Spleen (tissue), 11 donors: Measurements from ENCODE around the gene UBAP2L. TPM values are rescaled to one million over a fixed set of nuclear protein-coding genes. Genes with fewer than 3 reads are reported as not detected.
A peak's percentile ranks its signal among the peaks of the same experiment; 100 is the strongest.
"Not testable (repeated sequence)": the region's sequence is repeated elsewhere in the genome, so short reads cannot be mapped to it uniquely, and the experiment has no call there.

Experiments
- DNase-seq: peaks from one replicate; pipeline ENCODE4 v3.0.0-alpha.2; 2020
- H3K27ac ChIP-seq, 8 donors: fragments of 200-600 bp; sonication (generic) in 7 of 8; 1 replicate in 4 of 8; 2 replicates in 4 of 8; pipeline versions ENCODE4 v1.5.0 to v1.8.0; 2016 to 2021; ENCODE audit warnings: inconsistent platforms in 4 of 8, mild to moderate bottlenecking in 4 of 8, moderate library complexity in 1 of 8
- H3K27me3 ChIP-seq, 7 donors: fragments of 200-600 bp; sonication (generic) in 6 of 7; replicated peaks in 1 of 7; 1 replicate in 4 of 7; 2 replicates in 3 of 7; pipeline versions ENCODE4 v1.5.0 to v1.8.0; 2016 to 2021; ENCODE audit warnings: inconsistent platforms in 3 of 7, mild to moderate bottlenecking in 1 of 7
- H3K36me3 ChIP-seq, 6 donors: fragments of 200-600 bp; sonication (generic) in 5 of 6; 1 replicate in 4 of 6; 2 replicates in 2 of 6; pipeline versions ENCODE4 v1.5.0 to v1.8.0; 2016 to 2021; ENCODE audit warnings: inconsistent platforms in 2 of 6
- H3K4me1 ChIP-seq, 6 donors: fragments of 200-600 bp; sonication (generic) in 5 of 6; 1 replicate in 3 of 6; 2 replicates in 3 of 6; pipeline versions ENCODE4 v1.5.0 to v1.8.0; 2016 to 2021; ENCODE audit warnings: inconsistent platforms in 3 of 6
- H3K4me3 ChIP-seq, 8 donors: fragments of 200-600 bp; sonication (generic) in 7 of 8; 1 replicate in 4 of 8; 2 replicates in 4 of 8; pipeline versions ENCODE4 v1.5.0 to v1.8.0; 2016 to 2021; ENCODE audit warnings: inconsistent platforms in 4 of 8, mild to moderate bottlenecking in 4 of 8, moderate library complexity in 2 of 8
- H3K9me3 ChIP-seq, 8 donors: fragments of 200-600 bp; sonication (generic) in 7 of 8; 1 replicate in 4 of 8; 2 replicates in 4 of 8; pipeline versions ENCODE4 v1.5.0 to v1.8.0; 2016 to 2021; ENCODE audit warnings: inconsistent platforms in 4 of 8
- POLR2A ChIP-seq, 3 donors: fragments of 450-650 bp; IDR thresholded peaks; one replicate each; pipeline ENCODE4 v1.5.1; 2017; ENCODE audit warnings: antibody characterized with exemption in 3 of 3, mild to moderate bottlenecking in 1 of 3
- POLR2AphosphoS5 ChIP-seq, 3 donors: sonication (generic); formaldehyde crosslinking; IDR thresholded peaks; one replicate each; pipeline ENCODE4 v1.5.1; 2017; ENCODE audit warnings: antibody characterized with exemption in 3 of 3
- WGBS, 5 donors: extraction: QIAGEN DNeasy Blood & Tissue Kit in 3 of 5; methylation state at CpG; one replicate each; pipeline versions ENCODE4 v1.1.5 to v1.1.7; 2013 to 2018; 5-methylcytosine and 5-hydroxymethylcytosine counted together
- intact Hi-C: fragments of 100-400 bp; cut with DNase I; formaldehyde crosslinking; loops from one replicate; pipeline ENCODE4 v1.15.0; 2023; ENCODE audit warnings: low total_unique reads
- polyA plus RNA-seq, 3 donors: library from polyadenylated mRNA; stranded (reverse); fragments of 200-250 nt; gene quantifications; one replicate each; pipeline ENCODE4 v1.2.1, GENCODE V29; 2013
- total RNA-seq, 7 donors: library from RNA; depleted of rRNA in 3 of 7; stranded (reverse); fragments of >200 nt in 3 of 7; fragmentation: NEBNext Ultra II Directional in 4 of 7; extraction: Animal tissue kit (Norgen Biotek cat#: 25700) in 4 of 7; gene quantifications; one replicate each; pipeline versions ENCODE4 v1.1.0 to v1.2.1, GENCODE V29; 2016 to 2021
- TF ChIP-seq, protein P1 (sequence below), 11 experiments: fragments of 200-600 bp in 7 of 11; fragments of 450-650 bp in 4 of 11; sonication (generic) in 4 of 11; IDR thresholded peaks in 8 of 11; conservative IDR thresholded peaks in 3 of 11; 1 replicate in 7 of 11; 2 replicates in 4 of 11; pipeline versions ENCODE4 v1.4.0 to v1.8.0; 2016 to 2021; ENCODE audit warnings: antibody characterized with exemption in 11 of 11, inconsistent platforms in 4 of 11, mild to moderate bottlenecking in 1 of 11
- donor health status: healthy with polysubstance abuse.
- donor health status: DM: no; HTN: no; CAD: no; lungs with moderate emphysema.
- donor health status: DM: no; HTN: no; CAD: no.
- donor health status: Bipolar disorder and iron deficiency.
- donor health status: healthy.
- donor health status: DM: no; HTN: no; CAD: no.
- donor health status: DM: yes; HTN: yes; CAD: no.

The UBAP2L gene
- total and polyA plus RNA-seq, 10 donors = 36.8 to 156 (median 97.2) TPM

DNA sequence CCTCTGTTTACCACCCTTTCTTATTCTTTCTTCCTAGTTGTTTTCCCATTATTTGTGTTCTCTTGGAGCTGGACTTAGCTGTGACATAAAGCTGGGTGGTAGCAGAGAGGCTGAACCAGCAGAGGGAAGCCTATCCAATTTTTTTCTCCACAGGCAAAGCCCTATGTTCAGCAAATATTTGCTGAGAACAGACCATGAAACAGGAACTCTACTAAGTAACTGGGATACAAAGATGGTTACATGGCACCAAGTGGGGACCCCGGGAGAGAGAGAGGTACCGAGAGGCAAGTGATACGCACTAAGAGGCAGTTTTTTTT, 21.2 kb upstream of the UBAP2L start:
- WGBS, 5 donors = 91 to 96% (median 94%) methylated on average over 3 of the region's 3 CpGs
- peak overlapping the region in 2 of 8 donors; percentile 2 for H3K27ac ChIP-seq
- no peak for DNase-seq
- H3K4me3 ChIP-seq = no peak overlapping the region
- H3K27me3 ChIP-seq = no peaks in the 10 kb centered on the region
- intact Hi-C loops = no loop called here
- H3K9me3 ChIP-seq = no peaks in the 10 kb centered on the region
- peaks cover 0 to 13% (median 5%) of the 10 kb centered on the region in 6 donors for H3K4me1 ChIP-seq
- TF ChIP-seq, protein P1, sequence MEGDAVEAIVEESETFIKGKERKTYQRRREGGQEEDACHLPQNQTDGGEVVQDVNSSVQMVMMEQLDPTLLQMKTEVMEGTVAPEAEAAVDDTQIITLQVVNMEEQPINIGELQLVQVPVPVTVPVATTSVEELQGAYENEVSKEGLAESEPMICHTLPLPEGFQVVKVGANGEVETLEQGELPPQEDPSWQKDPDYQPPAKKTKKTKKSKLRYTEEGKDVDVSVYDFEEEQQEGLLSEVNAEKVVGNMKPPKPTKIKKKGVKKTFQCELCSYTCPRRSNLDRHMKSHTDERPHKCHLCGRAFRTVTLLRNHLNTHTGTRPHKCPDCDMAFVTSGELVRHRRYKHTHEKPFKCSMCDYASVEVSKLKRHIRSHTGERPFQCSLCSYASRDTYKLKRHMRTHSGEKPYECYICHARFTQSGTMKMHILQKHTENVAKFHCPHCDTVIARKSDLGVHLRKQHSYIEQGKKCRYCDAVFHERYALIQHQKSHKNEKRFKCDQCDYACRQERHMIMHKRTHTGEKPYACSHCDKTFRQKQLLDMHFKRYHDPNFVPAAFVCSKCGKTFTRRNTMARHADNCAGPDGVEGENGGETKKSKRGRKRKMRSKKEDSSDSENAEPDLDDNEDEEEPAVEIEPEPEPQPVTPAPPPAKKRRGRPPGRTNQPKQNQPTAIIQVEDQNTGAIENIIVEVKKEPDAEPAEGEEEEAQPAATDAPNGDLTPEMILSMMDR (IDR thresholded peaks at IDR 0.05 in 8 of 11, conservative IDR thresholded peaks at IDR 0.05 in 3 of 11) = no peak
- no peak for TF ChIP-seq POLR2AphosphoS5 (IDR thresholded peaks at IDR 0.05)
- no peak for TF ChIP-seq POLR2A (IDR thresholded peaks at IDR 0.05)
- peaks cover 0 to under 1% (median 0%) of the 10 kb centered on the region in 6 donors for H3K36me3 ChIP-seq

DNA sequence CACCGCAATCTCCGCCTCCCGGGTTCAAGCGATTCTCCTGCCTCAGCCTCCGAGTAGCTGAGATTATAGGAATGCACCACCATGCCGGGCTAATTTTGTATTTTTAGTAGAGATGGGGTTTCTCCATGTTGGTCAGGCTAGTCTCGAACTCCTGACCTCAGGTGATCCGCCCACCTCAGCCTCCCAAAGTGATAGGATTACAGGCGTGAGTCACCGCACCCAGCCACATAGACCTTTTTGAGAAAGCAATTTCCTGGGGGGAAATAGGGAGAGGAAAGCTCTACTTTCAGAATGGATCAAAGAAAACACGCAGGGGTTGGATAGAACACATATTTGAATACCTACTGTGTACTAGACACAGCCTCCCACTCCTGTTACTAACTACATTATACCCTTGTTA, 15.0 kb upstream of the UBAP2L start:
- H3K36me3 ChIP-seq = peaks cover 3 to 63% (median 57%) of the 10 kb centered on the region in 6 donors
- 90 to 97% (median 94%) methylated on average over 11 of the region's 11 CpGs for WGBS, 5 donors
- H3K4me3 ChIP-seq, H3K27me3 ChIP-seq, intact Hi-C loops, H3K9me3 ChIP-seq, H3K4me1 ChIP-seq, DNase-seq, H3K27ac ChIP-seq: not testable (repeated sequence)

DNA sequence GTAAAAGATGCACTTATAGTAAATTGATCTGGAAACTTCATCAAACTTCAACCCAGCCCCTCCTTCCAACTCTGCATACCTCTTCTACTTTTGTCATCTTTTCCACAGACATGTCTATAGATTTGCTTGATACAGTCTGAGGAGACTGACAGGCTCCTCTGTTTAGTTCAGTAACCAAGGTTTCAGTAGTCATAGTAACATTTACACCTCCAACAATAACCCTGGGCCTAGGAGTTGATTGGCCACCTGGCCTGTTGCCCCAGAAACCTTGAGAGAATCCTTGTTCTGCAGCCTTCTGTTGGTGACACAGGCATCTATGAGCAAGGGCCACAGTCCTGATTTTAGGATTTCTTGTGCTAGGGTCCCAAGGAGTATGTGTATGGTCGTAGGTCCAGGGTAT, 14.6 kb upstream of the UBAP2L start, which contains the start of gene CFAP141:
CFAP141 (minus strand) TSS at position 138 of the 400 bp plus-strand sequence; CDS start at position 112, 26 bp downstream.
- 81 to 94% (median 90%) methylated on average over 1 of the region's 1 CpG for WGBS, 5 donors
- DNase-seq = no peak
- H3K9me3 ChIP-seq = no peaks in the 10 kb centered on the region
- H3K36me3 ChIP-seq = peaks cover 7 to 68% (median 62%) of the 10 kb centered on the region in 6 donors
- H3K27ac ChIP-seq = no peak within 1 kb of the TSS
- intact Hi-C loops = no loop called here
- TF ChIP-seq, protein P1 (IDR thresholded peaks at IDR 0.05 in 8 of 11, conservative IDR thresholded peaks at IDR 0.05 in 3 of 11) = no peak
- peak in 1 of 3 donors; percentile 24 for TF ChIP-seq POLR2AphosphoS5 (IDR thresholded peaks at IDR 0.05)
- no peak within 1 kb of the TSS for H3K4me3 ChIP-seq
- no peaks in the 10 kb centered on the region for H3K4me1 ChIP-seq
- H3K27me3 ChIP-seq = no peaks in the 10 kb centered on the region

DNA sequence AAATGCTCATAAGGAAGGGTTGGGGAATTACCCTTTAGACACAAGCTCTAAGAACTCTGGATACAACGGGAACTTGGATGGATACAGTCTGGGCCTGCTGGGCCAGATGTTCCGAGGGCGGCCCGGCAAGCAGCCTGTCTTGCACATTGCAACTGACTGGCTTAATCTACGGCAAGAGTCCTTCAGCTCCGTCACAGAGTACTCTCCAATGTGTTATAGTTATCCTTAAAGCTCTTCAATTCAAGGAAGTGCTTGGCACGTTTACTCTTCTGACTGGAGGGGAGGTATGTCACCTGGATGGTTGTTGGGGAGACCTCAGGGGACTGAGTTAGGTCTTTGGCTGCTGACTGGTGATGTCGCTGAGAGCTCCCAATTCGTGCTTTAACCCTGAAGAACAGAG, 13.5 kb upstream of the UBAP2L start:
- TF ChIP-seq POLR2AphosphoS5 (IDR thresholded peaks at IDR 0.05) = no peak
- Histone ChIP-seq H3K27ac (no peak overlapping the region), H3K4me1 (no peaks in the 10 kb centered on the region), H3K4me3 (no peak overlapping the region), H3K36me3 (peaks cover 14 to 78% (median 72%) of the 10 kb centered on the region in 6 donors), H3K27me3 (no peaks in the 10 kb centered on the region), H3K9me3 (no peaks in the 10 kb centered on the region)
- intact Hi-C loops = no loop called here
- no peak for DNase-seq
- WGBS, 5 donors = 88 to 93% (median 90%) methylated on average over 9 of the region's 9 CpGs

DNA sequence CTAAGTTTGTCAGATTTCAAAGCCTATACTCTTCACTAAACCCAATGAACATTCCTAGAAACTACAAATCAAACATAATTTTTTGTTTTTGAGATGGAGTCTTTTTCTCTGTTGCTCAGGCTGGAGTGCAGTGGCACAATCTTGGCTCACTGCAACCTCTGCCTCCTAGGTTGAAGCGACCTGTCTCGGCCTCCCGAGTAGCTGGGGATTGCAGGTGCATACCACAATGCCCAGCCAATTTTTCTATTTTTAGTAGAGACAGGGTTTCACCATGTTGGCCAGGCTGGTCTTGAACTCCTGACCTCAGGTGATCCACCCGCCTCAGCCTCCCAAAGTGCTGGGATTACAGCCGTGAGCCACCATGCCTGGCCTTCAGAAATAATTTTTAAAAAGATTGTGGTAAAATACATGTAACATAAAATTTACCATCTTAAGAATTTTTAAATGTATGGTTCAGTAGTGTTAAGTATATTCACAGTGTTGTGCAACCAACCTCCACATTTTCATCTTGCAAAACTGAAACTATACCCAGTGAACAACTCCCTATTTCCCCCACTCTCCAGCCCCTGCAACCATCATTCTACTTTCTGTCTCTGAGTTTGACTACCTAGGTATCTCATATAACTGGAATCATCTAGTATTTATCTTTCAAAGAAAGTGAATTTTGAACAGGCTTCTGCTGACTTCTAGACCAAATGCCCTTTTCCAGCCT, 11.9 kb upstream of the UBAP2L start:
- 83 to 91% (median 85%) methylated on average over 5 of the region's 5 CpGs for WGBS, 5 donors
- no peak overlapping the region for H3K4me3 ChIP-seq
- H3K36me3 ChIP-seq = peaks cover 14 to 94% (median 88%) of the 10 kb centered on the region in 6 donors
- no peak for DNase-seq
- H3K27ac ChIP-seq = no peak overlapping the region
- H3K4me1 ChIP-seq = peaks cover 0 to under 1% (median 0%) of the 10 kb centered on the region in 6 donors
- intact Hi-C loops = no loop called here
- H3K27me3 ChIP-seq = no peaks in the 10 kb centered on the region
- no peak for TF ChIP-seq POLR2AphosphoS5 (IDR thresholded peaks at IDR 0.05)
- TF ChIP-seq POLR2A (IDR thresholded peaks at IDR 0.05) = no peak
- TF ChIP-seq, protein P1 (IDR thresholded peaks at IDR 0.05 in 8 of 11, conservative IDR thresholded peaks at IDR 0.05 in 3 of 11) = no peak
- no peaks in the 10 kb centered on the region for H3K9me3 ChIP-seq
